Endothelial cell (in vitro differentiated cells): Measurements from ENCODE around the gene DALRD3. TPM values are rescaled to one million over a fixed set of nuclear protein-coding genes. Genes with fewer than 3 reads are reported as not detected.

Experiments used
- DNase-seq: peaks from one replicate; pipeline ENCODE4 v3.0.0; 2021; ENCODE audit warnings: low spot score
- H3K27ac Mint-ChIP-seq: one replicate; pipeline ENCODE4 v1.8.0; 2021; ENCODE audit warnings: mixed read lengths, inconsistent platforms; ENCODE audit not compliant: unreplicated experiment
- H3K27me3 Mint-ChIP-seq: one replicate; pipeline ENCODE4 v1.8.0; 2021; ENCODE audit warnings: mild to moderate bottlenecking, moderate library complexity, mixed read lengths, inconsistent platforms; ENCODE audit not compliant: unreplicated experiment
- H3K36me3 Mint-ChIP-seq: one replicate; pipeline ENCODE4 v1.8.0; 2021; ENCODE audit warnings: mild to moderate bottlenecking, low read depth, mixed read lengths, inconsistent platforms; ENCODE audit not compliant: unreplicated experiment
- H3K4me1 Mint-ChIP-seq: one replicate; pipeline ENCODE4 v1.8.0; 2021; ENCODE audit warnings: mild to moderate bottlenecking, mixed read lengths, inconsistent platforms; ENCODE audit not compliant: unreplicated experiment
- H3K4me3 Mint-ChIP-seq: one replicate; pipeline ENCODE4 v1.8.0; 2021; ENCODE audit warnings: mild to moderate bottlenecking, mixed read lengths, inconsistent platforms; ENCODE audit not compliant: unreplicated experiment
- H3K9me3 Mint-ChIP-seq: one replicate; pipeline ENCODE4 v1.8.0; 2021; ENCODE audit warnings: mixed read lengths, inconsistent platforms; ENCODE audit not compliant: unreplicated experiment
- CTCF ChIP-seq: fragments of 200-600 bp; sonication (generic); IDR thresholded peaks from one replicate; pipeline ENCODE4 v1.5.0; 2021; ENCODE audit warnings: antibody characterized with exemption; ENCODE audit not compliant: unreplicated experiment
- total RNA-seq: library from RNA; stranded (reverse); fragmentation: NEBNext Ultra II Directional; extraction: Animal tissue kit (Norgen Biotek cat#: 25700); gene quantifications from one replicate; pipeline ENCODE4 v1.2.1, GENCODE V29; 2021; ENCODE audit not compliant: unreplicated experiment

The DALRD3 gene
- total RNA-seq, 1 donor from 2014 or later = 27.8 TPM

- DNase-seq = peak; percentile 83
- peaks cover 15% of the 10 kb centered on the region for H3K4me1 Mint-ChIP-seq
- TF ChIP-seq CTCF = no peak
- H3K9me3 Mint-ChIP-seq = no peaks in the 10 kb centered on the region
- peaks cover 8% of the 10 kb centered on the region for H3K27me3 Mint-ChIP-seq
- H3K27ac Mint-ChIP-seq = peak overlapping the region; percentile 87
- H3K4me3 Mint-ChIP-seq = peak overlapping the region; percentile 98
- peaks cover 10% of the 10 kb centered on the region for H3K36me3 Mint-ChIP-seq
Observed at GRCh38 chr3:49007771-49008528, 10.4 kb downstream of the DALRD3 start.

GRCh38 chr3:49007068-49007770 lies 11.2 kb downstream of the DALRD3 start, which contains the start of gene WDR6:
WDR6 (plus strand) TSS chr3:49007391; CDS start chr3:49007432, 41 bp downstream.
- H3K4me3 Mint-ChIP-seq = peak within 1 kb of the TSS; percentile 98
- peaks cover 11% of the 10 kb centered on the region for H3K36me3 Mint-ChIP-seq
- TF ChIP-seq CTCF = peak; percentile 38
- H3K27me3 Mint-ChIP-seq = peaks cover 8% of the 10 kb centered on the region
- peak; percentile 94 for DNase-seq
- peaks cover 15% of the 10 kb centered on the region for H3K4me1 Mint-ChIP-seq
- no peaks in the 10 kb centered on the region for H3K9me3 Mint-ChIP-seq
- H3K27ac Mint-ChIP-seq = peak within 1 kb of the TSS; percentile 95

GRCh38 chr3:49006408-49007067 lies 11.8 kb downstream of the DALRD3 start:
- Mint-ChIP-seq H3K4me3 (peak overlapping the region; percentile 98), H3K36me3 (peaks cover 8% of the 10 kb centered on the region), H3K27me3 (peaks cover 7% of the 10 kb centered on the region), H3K9me3 (no peaks in the 10 kb centered on the region), H3K4me1 (peaks cover 15% of the 10 kb centered on the region), H3K27ac (peak overlapping the region; percentile 72)
- no peak for DNase-seq
- no peak for TF ChIP-seq CTCF

- Mint-ChIP-seq H3K27me3 (peaks cover 7% of the 10 kb centered on the region), H3K4me3 (peak overlapping the region; percentile 98), H3K9me3 (no peaks in the 10 kb centered on the region), H3K4me1 (peaks cover 15% of the 10 kb centered on the region), H3K36me3 (peaks cover 4% of the 10 kb centered on the region), H3K27ac (no peak overlapping the region)
- TF ChIP-seq CTCF = no peak
- no peak for DNase-seq
Observed at GRCh38 chr3:49005998-49006397, 12.4 kb downstream of the DALRD3 start.
